HTR-8/SVneo (cell line): ENCODE results near the gene HTRA3.

Experiments
- DNase-seq: peaks from one replicate; pipeline ENCODE4 v3.0.0; 2011; ENCODE audit warnings: low spot score, mixed read lengths; ENCODE audit not compliant: insufficient read length
- FAIRE-seq: peaks from 2 replicates; lab custom pipeline; 2011; peaks lifted over from hg19 to GRCh38; lab: Jason Lieb, UNC

HTRA3 gene

DNA sequence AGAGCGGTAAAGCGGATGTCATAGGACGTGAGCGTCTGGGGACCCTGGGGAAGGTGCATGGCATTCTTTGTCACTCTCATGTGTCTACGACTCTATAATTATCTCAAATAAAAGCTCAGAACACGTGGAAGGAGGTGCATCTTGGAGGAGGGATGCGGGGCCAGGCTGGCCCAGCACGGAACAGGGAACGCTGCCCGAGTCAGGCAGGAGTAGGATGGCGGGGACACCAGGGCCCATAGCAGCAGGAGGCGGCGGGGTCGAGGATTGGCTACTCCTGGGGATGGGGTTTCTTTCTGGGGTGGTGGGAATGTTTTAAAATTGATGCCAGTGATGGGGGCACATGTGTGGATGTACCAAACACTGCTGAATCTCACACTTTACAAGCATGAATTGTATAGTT is 5.4 kb upstream of the HTRA3 start:
- DNase-seq (no peak), FAIRE-seq (no peak)

DNA sequence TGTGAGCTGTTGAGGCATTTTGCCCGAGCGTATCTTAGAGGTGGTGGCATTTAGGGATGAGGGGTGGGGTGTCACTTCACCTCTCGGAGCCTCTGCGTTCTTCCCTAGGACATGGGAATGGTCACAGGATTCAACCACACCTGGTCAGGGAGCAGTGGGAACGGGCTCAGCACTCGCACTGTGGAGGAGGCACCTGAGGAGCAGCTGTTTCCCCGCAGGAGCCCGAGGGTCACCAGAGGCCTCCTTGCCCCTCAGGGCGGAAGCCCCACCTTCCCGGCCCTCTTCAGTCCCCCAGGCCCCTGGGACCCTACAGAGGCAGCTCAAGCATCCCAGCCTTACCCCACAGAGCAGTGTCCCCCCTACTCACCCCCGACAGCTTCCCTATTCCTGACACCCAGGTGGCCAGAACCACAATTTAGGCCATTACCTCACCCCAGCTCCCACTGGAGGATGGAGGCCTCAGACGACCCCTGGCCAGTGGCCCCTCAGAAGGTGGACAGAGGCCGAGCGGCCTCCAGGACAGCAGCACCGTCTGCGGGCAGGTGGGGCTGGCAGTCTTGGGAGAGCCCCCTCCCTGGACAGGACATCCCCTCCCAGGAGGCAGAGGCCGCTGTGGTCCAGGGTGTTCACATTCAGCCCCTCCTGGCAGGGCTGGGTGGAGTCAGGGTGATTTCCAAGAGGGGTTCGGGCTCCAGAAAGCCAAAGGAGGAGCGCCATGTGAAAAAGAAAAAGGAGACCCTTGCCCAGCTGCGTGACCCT is 4.2 kb upstream of the HTRA3 start:
- peak; percentile 23 for FAIRE-seq
- DNase-seq: no peak

DNA sequence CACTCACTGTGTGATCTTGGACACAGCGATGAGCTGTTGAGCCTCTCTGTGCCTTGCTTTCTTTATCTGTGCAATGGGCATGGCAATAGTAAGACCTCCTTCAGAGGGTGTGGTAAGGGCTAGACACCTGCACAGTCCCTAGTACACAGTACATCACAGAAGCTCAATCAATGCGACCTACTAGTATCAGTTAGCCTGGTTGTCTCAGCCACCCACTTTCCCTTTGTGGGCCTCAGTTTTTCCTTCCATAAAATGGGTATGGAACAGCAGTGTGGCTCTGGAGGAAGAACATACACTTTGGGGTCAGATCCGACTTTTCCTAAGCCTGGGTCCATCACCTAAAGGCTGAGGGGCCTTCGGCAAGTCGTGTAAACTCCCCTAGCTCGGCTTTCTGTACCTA is 3.5 kb upstream of the HTRA3 start:
- FAIRE-seq (no peak), DNase-seq (no peak)

DNA sequence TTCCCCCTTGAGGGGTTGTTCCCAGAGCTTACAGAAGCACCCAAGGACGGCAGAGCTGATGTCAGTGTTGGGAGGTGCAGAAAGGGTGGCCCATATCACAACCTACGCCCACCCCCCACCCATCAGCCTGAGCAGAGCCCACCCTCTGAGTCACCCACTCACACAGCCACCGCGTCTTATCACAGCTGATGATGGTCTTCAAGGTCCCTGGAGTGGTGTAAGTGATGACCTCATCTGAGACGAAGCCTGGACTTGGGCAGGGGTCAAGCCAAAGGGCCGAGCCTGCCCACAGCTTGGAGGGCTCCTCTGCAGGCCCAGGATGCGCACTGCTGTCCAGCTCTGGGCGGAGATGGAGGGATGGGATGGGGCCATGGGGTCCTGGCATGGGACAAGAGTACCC is 3.0 kb upstream of the HTRA3 start:
- DNase-seq: no peak
- FAIRE-seq: peak; percentile 48

DNA sequence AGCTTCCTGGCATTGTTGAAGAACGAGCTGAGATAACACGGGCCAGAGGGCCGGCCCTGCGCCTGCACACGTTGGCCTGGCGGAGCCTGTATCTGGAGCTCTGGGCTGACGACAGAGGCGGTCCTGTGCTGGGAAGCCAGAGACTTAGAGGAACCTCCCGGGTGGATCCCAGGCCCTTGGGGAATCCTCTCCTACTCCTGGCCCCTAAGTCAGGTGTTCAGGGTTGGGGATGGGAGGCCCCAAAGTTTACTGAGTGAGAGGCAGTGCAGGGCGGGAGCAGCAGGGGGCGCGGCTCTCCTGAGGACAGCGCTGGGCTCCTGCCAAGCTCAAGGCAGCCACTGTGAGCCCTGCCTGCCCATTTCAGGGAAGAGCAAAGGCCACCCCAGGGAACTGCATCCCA is 2.5 kb upstream of the HTRA3 start:
- FAIRE-seq (no peak), DNase-seq (peak; percentile 29)

DNA sequence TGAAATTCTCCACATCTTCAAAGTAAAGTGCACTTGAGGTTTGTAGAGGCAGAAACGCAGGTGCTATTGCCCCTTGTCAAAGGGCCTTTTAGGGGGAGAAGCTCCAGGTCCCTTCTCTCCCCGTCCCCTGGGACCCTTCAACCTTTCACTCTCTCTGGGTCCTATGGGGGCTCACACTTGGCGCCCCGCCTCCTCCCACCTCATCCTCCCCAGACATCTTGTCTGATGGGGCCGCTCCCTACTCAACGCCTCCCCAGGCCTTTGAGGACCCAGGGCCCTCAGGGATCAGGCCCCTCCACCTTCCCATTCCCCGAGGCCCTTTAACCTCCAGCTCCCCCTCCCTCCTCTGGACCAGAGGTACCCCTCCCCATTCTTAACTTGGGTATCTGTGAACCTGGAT is 1.3 kb upstream of the HTRA3 start:
- FAIRE-seq (no peak), DNase-seq (no peak)

DNA sequence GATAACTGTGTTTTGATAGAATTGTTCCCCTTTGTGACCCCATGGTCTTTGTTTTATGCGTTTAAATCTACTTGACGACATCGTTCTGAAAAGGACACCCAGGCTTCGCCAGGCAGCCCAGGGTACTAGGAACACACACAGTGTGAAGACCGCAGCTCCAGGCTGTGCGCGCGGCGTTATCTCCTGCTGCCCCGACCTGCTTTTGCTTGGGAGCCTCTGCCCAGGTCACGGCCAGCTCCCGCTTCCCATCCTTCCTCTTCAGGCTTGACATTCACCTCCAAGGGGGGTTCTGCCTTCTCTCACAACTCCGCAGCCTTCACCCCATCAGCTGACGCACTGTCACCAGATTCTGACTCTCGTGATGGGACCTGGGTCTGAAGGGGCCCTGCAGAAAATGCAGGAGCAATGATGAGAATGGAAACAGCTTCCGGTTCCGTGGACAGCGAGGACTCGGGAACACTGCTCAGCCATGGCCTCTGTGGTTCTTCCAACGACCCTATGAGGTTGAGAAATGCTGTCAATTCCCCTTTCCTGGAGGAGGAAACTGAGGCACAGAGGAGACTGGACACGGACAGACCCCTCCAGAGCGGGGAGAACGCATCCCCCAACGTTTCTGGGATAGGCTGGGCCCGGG is 536 bp upstream of the HTRA3 start:
- DNase-seq (no peak), FAIRE-seq (no peak)

DNA sequence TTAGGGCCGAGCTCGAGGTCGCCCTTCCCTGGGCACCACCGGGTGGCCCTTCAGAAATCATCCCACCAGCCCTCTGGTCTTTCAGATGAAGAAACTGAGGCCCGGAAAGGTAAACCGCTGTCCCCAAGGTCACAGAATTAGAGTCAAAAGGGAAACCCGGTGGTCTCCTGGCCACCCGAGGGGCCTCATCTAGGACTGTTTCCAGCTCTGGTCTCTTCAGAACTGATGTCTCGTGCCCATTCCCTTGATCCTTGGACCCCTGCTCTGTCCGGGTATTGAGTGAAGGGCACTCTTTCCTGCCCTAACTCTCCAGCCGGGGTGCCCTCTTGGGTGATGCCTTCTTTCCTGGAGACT is 841 bp downstream of the HTRA3 start:
- no peak for DNase-seq
- no peak for FAIRE-seq

DNA sequence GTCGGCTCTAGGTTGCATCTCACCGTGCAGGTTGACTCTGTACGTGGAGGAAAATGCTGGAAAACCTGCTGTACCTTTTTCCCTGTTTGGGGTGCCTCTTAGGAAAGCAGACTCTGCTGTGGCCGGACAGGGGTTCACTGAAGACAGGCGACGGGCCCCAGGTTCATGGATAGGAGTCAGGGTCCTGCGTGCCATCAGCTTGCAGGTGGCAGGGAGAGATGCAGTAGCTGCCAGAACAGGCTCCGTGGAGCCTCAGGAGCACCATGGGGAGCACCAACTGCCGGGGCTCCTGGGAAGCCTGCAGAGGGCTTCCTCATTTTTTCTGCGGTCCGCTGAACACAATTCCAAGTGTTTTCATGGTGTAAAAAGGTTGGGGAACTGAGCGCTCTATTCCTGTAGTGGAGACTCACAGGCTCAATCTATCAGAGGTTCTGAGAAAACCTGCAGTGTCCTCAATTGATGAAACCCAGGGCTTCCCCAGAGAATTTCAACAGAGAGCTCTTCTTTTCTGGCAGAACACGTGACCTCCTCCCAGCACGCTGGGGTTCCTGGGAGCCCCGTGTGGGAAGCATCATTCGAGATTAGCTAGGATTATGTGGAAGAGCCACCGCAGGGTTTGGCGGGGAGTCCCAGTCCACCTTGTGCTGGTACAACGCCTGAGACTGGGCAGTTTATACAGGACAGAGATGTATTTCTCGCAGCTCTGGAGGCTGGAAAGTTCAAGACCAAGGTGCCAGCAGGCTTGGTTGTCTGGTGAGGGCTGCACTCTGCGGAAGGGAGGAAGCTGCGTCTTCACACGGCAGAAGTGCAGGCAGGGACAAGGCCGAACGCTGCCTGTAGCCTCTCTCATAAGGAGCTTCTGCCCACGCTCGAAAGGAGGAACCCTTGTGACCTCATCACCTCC is 1.6 kb downstream of the HTRA3 start:
- DNase-seq: no peak
- no peak for FAIRE-seq

DNA sequence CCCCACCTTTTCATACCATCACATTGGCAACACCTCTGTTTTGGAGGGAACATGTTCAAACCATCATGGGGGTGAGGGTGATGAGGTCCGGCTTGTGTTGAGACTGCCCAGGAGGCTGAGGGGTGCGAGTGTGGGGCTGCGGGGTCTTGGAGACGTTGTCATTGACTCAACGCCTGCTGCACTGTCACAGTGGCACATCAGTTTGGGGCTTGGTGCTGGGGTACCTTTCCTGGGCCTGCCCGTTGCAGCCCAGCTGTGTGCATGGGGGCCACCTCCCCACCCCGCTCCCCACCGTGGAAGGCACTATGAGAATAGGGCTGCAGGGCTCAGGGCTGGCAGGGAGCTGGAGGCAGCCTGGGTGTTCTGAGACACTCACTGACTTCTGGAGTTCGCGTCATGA is 2.3 kb downstream of the HTRA3 start:
- DNase-seq (no peak), FAIRE-seq (no peak)

DNA sequence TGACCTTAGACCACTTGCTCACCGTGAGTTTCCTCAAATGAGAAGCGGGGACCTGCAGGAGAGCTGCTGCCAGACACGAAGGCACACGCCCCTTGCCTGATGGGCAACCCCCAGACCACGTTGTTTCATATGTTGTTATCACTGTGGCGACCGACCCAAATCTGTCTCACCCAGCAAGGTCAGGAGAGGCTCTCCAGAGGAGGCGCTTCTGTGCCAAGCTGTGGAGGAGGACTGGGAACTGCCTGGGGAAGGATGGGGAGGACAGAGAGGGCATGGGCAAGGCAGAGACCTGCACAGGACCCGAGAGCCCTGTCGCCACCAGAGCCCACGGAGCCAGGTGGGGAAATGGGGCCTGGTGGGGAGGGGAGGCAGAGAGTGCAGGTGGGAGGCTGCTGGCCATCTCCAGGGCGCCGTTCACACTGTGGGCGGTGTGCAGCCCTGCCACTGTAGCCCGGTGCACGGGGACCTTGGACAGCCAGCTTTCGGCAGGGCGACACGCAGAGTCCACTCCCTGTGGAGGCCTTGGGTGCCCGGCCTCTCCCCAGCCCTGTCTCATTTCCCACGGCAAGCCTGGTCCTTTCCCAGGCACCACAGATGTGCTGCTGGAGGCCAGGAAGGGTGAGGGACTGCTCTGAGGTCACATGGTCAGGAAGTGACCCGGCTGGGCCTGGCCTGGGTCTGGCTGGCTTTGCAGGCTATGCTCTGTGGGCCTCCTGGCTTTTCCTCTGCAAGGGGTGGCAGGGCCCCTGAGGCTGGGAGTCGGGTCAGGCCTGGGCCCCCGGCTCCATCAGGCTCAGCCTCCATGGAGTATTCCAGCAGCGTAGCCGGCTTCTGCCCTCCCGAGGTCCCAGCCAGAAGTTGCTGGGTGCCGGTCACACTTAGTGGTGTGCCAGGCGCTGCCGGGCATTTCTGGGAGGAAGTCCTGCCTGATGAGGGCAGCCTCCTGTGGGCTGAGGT is 3.2 kb downstream of the HTRA3 start:
- no peak for FAIRE-seq
- no peak for DNase-seq

DNA sequence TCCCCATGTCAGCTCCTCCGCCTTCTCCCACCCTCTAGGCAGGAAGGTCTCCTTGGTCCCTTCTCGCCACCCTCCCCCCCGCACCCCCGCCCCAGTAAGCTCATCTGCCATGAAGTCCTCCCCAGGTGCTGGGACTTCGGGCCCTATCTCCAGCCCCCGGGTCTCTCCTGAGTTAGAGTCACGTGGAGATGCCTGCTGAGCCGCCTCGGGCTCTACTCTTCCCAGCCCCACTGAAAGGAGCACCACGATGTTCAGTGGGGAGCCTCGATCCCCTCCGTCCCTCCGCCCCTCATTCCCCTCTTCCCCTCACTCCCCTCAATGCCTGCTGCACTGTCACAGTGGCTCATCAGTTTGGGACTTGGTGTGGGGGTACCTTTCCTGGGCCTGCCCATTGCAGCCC is 3.9 kb downstream of the HTRA3 start:
- DNase-seq (no peak), FAIRE-seq (no peak)

DNA sequence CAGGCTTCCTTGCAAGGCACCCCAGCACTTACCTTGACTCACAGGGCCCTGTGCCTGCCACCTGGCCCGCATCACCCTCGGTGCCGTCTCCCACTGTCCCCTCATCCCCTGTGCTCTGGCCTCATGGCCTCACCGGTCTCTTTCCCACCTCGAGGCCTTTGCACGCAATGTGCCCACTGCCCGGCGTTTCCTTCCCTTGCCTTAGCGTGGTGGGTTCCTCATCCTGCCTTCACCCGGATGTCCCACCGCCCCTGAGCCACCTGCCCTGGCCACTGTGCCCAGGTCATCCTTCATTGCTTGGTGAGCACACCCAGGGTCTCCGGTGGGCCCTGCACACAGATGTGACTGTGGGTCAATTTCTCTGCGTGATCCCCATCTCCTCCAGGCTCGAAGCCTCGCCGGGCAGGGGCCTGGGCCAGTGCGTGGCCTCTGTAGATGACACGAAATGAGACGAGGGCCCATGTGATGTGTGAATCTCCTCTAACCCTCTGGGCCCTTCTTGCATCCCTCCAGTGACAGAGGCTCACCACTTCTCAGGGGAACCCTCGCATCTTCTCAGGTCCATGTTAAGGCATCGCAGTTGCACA is 4.6 kb downstream of the HTRA3 start:
- DNase-seq (no peak), FAIRE-seq (no peak)

DNA sequence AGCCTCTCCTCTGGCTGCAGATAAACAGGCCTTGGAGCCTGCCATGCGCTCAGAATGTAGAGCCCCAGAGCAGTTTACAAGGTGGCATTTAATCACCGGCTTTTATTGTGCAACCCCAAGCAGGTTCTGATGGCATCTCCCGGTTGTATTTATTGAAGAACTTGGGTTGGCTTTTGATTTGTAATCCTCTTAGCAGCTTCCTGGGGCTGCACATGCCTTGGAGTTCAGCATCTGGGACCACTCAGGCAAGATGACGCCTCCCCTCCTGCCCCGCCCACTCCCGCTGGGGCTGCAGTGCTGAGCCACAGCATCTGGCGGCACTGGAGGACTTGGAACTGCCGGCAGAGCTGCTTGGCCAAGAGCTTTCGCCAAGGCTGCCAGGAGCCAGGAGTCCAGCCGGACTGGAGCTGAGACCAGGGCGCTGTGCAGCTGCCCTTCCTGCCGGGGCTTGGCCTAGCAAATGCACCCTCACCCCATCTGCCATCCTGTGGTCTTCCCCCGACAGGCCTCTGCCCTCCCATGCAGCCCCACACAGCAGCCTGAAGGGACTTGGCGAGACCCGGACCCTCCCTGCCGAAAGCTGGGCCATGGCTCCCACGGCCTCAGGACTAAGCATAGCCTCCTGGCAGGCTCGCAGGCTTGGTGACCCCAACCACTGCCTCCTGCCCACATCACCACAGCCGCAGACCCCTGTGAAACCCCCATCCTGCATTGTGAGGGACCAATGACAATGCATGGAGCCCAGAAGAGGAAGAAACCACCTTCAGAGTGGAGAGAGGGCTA is 5.4 kb downstream of the HTRA3 start:
- FAIRE-seq (peak; percentile 9), DNase-seq (peak; percentile 27)

DNA sequence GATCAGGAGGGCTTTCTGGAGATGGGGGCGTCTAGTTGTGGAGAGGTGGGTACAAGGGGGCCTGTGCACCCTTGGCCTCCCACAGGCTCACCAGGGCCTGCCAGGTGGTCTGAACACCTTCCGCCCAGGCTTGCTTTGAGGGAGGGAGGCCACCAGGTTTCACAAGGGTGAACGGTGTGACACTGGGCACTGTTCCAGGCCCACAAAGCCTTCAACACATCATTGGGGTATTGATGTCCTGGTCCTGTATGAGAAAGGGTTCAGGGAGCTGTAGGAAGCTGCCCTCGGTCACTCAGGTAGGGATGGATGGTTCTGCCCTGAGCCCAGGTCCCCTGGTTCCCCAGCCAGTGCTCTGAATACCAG is 6.0 kb downstream of the HTRA3 start:
- DNase-seq (no peak), FAIRE-seq (no peak)

DNA sequence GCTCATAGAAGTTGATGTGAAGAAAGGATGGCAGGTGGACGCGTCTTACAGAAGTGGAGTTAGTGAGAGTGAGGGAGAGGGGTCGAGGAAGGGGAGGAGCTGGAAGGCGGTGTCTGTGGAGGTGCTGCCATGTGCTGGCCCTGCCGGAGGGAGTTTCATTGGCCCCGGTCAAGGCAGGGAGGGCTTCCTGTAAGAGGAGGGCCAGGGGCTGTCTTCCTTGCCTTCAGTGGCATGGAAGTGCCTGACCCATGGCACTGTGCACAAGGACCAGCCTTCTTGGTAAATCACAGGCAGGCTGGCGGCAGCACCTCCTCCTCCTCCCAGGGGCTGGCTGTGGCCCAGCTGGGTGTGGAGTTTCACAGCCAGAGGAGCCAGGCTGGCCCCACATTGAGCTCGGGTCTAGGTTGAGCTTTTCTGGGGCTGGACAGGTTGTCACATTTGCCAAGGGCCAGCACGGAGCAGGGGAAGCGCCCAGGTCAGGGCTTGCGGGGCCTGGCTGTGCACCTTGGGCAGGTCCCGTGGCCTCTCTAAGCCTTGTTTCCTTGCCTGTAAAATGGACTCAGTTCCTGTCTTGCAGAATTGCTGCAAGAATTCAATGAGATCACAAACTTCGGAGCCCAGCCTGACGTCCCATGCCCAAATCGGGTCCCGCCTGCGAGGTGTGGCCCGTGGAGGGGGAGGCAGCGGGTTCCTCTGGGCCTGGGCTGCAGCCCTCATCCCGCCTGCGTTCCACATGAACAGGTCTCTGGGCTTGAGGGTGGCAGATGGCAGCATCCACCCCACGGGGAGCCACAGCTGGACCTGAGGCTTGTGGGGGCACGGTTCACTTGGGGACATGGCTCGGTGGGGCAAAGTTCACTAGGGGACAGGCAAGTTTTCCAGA is 7.0 kb downstream of the HTRA3 start:
- DNase-seq: no peak
- FAIRE-seq: peak; percentile 62

DNA sequence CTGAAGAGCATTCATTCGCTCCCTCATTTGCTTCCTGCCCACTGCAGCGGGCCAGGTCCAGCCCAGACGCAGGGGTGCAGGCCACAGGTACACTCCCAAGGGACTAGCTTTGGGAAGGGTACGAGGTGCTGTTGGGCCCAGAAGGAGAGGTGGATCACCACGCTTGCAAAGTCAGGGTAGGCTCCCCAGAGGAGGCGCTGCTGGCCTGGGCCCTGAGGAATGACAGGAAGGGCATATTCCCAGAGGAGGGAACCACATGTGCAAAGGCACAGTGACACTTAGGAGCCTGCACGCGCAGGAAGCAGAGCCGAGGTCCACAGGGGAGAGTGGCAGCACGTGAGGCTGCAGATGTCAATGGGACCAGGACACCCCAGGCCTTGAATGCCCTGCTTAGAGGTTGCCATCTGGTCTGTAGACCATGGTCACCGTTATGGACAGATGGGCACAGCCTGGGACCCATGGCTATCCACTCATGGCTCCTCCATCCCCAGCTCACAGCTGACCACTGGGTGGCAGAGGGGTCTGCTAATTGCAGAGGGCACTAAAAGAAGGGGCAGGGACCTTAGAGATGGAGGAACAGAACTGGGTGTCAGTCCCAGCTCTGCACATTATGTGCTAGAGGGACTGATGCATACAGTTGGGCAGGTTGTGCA is 7.9 kb downstream of the HTRA3 start:
- DNase-seq (no peak), FAIRE-seq (peak; percentile 36)

DNA sequence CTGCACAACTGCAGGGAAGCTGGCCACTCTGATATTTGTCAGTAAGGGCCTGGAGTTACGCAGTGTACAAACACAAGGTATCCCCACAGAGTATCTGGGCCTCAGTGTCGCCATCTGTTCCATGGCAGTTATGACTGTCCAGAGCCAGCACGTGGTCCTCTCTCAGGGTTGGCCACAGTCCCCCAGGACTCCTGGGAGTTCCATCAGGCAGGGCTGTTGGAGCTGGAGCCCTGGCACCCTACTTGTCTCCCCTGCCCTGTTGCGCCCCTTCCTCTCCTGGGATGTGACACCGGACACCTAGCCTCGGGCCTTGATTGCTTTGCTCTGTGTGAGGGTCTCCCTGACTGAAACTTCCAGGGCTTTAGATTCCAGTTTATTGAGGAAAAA is 8.4 kb downstream of the HTRA3 start:
- FAIRE-seq (no peak), DNase-seq (no peak)
